GM19467 (cell line): Measurements from ENCODE around the gene ARHGAP26.

Experiments
- ATAC-seq: cut with Tn5 transposase; IDR thresholded peaks from one replicate; pipeline ENCODE4 v1.9.1; 2021; ENCODE audit warnings: mild to moderate bottlenecking, moderate library complexity; ENCODE audit not compliant: unreplicated experiment

ARHGAP26 gene

DNA sequence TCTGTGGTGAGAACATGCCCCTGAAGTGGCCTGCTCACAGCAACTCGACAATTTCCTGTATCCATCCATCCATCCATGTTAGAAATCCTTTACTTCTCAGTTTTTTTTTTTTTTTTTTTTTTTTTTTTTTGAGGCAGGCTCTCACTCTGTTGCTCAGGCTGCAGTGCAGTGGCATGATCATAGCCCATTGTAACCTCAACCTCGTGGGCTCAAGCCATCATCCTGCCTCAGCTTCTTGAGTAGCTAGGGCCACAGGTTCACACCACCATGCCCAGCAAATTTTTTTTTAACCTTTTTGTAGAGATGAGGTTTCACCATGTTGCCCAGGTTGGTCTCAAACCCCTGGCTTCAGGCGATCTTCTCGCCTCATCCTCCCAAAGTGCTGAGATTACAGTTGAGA lies 259.1 kb downstream of the ARHGAP26 start:
- ATAC-seq = no peak

DNA sequence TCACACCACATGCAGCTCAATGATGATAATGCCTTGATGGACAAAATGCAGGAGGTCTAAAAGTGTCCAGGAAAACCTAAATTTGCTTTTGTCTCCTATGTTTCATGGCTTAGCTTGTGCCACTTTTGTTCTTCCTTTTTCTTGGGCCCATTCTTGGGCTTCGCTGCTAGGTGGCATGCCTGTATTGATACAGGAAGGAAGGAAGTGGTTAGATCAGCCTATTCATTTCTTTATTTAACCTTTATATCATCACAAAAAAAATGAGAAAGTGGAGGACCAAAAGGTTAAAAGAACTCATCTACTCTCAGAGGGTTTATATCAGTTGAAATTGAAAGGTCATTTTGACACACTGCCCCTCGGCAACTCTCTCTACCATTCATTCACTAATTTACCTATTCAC lies 260.2 kb downstream of the ARHGAP26 start:
- ATAC-seq = no peak

DNA sequence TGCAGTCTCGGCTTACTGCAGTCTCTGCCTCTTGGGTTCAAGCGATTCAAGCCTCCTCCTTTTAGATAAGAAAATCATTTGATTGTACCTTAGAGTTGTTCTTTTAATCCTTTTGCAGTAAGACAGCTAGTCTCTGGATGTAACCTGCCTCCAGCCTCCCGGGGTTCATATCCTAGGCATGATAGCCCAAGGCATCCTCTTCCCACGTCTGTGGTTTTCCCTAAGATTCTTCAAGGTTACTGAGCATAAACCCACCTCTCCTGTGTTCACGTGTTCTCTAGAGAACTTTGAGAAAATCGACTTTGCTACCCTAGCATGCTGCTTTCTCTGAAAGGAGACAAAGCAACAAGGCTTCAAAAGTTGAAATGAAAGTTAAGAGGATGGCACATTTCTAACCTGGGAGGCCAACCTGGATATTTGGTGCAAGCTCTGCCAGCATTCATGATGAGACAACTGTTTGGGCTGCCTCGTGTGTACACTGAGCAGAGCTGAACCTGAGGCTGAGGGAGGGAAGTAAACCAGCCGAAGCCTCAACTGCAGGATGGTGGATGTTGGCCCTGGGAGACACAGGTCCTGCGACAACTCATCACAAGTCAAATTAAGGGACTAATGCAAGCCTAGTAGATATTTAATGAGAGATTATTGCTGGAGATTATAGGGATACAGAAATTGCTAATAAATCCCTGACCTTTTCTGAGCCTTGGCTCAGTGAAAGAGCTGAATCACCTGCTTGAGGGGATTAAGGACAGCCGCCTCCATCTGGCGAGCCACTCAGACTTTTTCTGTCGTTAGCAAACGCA lies 261.8 kb downstream of the ARHGAP26 start:
- no peak for ATAC-seq

DNA sequence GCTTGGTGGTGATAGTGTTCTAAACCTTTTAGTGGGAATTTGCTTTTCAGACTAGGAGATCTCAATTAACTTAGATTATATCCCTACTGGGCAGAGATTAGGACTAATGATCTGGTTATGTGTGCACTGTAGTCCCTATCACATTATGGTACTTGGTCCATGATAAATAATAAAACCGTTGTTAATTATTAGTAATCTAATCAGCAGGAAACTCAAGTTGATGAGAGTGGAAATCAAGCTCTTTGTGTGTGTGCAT lies 262.3 kb downstream of the ARHGAP26 start:
- no peak for ATAC-seq

DNA sequence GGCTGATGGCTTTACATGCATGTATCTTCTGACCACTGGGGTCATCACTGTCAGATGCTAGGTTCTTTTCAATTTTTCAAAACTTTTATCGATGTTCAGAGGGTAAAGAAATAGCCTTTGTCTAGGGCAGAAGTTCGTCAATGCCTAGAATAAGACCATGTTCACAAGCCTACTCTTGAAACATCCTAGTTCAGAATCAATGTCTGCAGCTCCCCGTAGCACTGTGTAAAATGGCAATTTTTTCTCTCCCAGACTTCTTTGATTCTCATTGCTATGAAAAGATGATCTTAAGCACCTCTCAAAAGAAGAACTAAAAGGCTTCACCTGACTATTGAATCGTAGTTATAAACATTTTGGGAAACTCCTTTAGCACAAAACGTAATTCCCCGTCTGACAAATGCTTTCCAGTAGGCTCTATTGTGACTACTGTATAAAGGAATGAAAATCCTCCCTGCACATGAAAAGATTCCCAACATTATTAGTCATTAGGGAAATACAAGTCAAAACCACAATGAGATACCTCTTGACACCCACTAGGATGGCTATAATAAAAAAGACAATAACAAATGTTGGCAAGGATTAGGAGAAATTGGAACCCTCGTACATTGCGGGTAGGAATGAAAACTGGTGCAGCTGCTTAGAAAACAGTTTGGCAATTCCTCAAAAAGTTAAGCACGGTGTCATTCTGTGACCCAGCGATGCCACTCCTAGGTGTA lies 263.5 kb downstream of the ARHGAP26 start:
- ATAC-seq = no peak

DNA sequence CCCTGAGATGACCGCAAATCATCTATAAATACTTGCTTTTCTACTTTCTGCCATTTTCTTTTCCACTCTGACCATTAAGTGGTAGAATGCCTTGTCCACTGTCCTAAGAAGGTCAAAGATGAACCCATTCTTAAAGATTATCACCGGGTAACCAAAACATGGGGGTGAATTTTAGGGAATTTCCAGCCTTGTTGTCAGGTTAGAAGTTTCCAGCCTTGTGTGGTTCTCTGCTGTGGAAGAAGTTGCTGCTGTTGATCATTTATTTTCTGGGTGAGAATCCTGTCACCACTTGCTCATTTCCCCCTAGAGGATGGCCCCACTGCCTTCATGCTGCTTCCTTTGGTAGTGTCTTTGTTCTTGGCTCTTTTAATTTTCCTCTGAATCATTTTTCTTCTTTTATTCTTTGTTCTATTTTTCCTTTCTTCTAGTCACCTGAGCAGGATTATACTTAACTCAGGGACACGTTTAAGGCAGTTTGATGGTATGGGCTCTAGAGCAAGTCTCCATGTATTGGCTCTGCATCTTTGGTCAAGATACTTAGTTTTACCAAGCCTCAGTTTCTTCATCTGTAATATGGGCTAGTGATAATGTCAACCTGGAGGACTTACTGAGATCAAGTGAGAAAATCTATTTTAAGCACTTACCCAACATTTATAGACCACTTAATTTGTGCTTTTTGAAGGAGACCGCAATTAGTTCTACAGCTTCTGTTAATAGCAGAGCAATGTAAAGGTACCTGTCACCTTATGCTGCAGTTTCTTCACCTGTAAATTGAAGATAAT lies 266.2 kb downstream of the ARHGAP26 start:
- ATAC-seq = no peak

DNA sequence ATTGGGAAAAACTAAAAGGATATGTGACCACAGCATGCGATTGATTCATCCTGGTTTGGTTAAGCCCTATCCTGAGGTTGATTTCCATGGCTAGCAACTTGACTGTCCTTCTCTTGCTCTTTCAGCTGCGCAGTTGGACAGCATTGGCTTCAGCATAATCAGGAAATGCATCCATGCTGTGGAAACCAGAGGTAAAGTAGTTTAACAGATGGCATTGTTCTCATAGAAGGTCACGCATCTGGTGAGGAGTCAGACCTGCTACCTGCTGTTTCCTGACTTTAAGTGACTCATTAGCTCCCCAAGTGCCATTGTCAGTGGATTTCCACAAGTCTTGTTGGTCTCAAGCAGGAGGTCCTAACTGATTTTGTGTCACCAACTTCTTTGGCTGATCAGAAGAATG lies 266.9 kb downstream of the ARHGAP26 start:
- no peak for ATAC-seq

DNA sequence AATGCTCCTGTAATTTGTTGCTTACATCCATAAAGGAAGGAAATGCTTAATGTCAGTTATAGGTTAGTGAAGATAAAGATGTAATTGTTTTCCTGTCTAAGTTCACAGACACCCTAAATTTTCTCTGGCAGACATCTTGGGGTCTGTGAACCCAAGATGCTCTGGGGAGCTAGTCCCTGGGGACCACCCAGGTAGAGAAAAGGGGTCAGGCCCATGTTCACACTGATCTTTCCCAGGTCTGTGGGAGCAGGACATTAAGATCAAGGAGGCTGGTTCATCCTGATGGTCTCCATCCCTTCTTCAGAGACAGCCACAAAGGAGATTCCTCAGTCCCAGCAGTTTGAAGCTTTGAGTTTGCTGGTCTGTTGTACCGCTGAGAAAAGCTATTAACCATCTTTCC lies 267.5 kb downstream of the ARHGAP26 start:
- ATAC-seq = no peak

DNA sequence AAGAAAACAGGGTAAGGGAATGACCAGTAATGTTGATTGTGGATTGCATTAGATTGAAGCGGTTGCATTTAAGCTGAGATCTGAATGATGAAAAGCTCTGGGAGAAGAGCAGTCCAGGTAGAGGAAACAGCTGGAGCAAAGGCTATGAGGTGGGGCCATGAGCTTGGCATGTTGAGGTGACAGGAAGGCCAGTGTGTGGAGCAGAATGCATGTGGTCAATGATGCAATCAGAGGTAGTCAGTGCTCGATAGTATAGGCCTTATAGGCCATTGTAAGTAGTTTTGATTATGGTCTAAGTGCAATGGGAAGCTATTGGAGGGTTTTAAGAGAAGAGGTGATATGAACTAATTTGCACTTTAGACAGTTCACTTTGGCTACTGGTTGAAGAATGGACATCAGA lies 270.4 kb downstream of the ARHGAP26 start:
- no peak for ATAC-seq

DNA sequence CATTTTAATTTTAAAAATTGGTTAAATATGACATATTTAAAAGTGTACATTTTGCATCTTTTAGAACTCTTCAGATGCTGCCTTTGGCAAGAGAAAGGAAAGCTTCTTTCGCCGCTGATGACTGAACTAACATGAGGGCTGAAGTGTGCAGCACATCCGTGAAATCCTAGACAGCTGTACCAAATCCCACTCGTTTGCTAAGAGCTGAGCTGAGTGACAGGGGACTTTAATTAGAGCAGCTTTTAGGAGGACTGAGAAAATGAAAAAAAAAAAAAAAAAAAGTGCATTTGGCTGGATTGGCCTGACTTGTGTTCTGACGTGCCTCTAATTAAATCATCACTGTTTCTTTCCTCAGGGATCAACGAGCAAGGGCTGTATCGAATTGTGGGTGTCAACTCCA lies 271.3 kb downstream of the ARHGAP26 start:
- no peak for ATAC-seq

DNA sequence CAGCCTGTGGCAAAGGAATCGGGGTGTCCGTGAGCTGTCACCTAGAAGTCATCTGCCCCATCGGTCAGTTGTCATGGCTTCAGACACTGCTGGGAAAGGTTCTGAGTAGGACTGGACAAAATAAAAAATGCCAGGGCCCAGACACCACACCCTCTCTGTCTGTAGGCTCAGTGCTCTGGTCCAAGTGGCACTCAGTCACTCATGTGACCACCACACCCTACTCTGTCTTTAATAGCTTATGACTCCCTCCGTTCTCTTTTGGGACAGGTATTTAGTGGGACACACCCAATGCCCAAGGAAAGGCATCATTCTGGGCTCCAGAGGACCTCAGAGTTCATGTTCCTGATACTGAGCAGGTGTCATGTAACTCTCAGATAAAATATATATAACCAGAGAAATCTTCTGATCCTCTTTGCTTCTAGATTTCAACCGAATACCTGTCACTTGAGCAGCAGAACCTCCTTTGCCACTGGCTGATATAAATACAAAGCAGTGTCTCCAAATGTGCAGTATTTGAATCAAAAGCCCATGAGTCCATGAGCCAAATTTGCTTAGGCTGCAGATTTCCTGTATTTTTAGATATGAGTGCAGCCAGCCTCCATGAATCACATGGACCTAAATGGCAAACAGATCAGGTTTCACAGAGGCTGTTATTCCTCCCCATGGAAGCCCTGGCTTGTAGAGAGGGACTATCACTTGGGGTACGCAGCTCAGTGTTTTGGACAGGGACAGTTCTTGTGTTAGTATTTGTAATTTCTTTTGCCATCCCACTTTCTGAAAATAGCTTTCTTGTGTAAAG lies 272.0 kb downstream of the ARHGAP26 start:
- ATAC-seq = no peak

DNA sequence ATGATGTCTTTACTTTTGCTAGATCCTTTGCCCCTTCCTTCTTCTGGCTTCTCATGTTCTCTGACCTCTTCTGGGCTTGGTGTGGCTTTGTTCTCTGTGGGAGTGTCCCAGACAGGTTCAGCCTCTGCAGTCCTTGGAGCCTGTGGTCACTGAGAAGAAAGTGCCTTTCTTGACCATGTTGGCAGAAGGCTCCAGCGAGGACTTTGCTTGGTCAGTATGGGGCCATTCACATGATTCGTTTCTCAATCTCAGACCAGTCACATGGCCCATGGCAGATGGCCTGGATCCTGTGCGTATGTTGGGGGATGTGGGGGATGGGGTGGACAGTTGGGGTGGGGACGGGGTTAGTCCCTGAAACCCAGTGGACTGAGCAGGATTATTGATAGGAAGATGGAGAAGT lies 274.1 kb downstream of the ARHGAP26 start:
- ATAC-seq = no peak

DNA sequence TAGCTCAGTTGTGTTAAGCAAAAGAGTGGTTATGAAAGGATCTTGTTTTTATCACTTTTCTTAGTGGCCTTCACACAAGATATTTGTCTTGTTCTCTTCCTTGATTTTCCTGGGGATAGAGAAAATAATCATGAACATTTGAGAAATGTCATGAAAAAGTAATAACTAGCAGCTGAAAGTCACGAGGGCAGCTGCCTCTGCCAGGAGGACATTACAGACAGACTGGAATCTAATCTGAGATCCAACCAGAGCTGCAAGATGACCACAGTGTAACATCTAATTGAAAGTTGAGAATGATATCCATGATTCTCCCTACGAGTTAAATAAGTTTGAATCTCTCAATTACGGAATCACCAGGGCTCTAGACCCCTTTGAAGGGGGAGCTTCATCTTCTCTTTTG lies 274.9 kb downstream of the ARHGAP26 start:
- ATAC-seq = no peak

DNA sequence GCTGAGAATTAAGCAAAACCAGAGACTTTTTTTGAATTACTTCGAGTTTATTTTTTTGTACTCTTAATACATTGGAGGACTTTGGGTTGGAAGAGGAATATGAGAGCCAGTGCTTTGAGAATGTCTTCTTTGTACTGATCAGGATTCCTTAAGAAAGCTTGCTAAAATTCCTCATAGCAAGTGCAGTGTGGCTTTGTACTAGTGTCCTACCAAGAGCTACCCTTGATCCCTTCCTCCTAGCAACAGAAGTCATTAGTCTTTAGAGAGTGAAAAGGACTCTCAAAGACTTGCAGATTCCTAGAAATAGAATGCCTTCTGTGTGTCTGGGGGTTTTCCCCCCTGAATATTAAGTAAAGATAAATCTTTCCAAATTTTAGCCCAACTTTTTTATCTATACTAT lies 276.1 kb downstream of the ARHGAP26 start:
- ATAC-seq = no peak

DNA sequence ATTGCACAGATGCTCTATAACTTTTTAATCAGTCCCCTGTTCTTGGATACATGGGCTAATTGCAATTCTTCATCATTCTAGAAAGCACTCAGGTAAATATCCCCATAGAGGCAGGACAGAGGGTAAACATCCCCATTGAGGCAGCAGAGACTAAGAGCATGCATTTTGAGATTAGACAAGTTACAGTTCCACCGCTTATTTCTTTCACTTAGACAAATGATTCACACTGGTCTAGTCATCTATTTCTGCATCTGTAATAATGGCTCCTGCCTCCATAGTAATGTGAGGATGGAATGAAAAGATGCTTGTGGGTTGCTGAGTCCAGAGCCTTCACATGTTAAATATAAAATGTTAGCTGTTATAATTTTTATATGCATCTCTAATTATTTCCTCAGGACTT lies 276.9 kb downstream of the ARHGAP26 start:
- no peak for ATAC-seq

DNA sequence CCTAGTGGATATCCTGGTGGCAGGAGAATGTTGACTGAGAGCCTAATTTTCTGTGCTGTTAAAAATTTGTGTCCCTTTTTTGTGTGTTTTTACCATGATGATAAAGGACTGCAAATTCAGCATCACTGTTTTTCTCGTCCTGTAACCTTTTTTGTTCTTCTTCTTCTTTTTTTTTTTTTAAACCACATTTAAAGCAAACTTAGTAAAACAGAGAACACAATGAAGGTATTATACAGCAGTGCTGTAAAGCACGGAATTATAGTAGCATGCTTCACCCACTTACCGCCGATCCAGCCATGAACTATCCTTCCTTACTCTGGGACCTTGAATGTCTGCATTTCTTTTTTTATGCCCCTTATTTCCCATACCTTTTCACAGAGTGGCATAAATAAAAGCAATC lies 280.0 kb downstream of the ARHGAP26 start:
- ATAC-seq = no peak

DNA sequence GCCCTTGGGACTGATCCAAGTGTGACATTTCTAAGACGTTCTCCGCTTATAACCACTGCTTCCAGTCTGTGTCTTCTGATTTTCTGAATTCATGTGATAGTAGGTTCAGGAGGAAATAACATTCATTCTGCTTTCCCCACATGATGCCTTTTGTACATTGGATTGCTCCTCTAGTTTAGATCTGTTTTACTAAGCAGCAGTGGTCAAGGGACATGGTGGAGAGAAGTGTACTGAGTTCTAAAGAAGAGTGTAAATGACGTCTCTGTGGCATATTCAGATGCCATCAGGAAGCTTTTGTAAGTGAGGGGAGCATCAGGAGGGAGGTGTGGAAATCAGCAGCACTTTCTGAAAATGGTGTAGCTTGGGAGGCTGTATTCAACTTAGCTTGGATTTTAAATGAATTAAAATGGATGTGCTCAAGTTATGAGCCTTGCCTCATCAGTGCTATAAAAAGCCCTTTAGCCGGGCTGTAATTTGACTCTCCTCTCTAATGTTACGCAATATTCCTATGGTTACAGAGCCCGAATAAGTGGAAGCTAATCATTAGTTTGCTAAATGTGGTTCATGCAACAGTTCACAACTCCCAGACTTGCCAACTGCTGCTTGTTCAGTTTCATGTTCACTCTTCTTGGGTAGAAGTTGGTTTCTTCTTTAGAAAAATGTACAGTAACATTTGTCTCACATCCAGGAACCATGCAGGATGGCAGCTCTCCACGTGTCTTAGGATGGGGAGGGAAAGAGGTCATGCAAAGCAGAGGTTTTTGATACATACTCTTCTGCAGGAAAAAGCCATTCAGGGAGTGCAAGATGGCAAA lies 281.3 kb downstream of the ARHGAP26 start:
- ATAC-seq = no peak

DNA sequence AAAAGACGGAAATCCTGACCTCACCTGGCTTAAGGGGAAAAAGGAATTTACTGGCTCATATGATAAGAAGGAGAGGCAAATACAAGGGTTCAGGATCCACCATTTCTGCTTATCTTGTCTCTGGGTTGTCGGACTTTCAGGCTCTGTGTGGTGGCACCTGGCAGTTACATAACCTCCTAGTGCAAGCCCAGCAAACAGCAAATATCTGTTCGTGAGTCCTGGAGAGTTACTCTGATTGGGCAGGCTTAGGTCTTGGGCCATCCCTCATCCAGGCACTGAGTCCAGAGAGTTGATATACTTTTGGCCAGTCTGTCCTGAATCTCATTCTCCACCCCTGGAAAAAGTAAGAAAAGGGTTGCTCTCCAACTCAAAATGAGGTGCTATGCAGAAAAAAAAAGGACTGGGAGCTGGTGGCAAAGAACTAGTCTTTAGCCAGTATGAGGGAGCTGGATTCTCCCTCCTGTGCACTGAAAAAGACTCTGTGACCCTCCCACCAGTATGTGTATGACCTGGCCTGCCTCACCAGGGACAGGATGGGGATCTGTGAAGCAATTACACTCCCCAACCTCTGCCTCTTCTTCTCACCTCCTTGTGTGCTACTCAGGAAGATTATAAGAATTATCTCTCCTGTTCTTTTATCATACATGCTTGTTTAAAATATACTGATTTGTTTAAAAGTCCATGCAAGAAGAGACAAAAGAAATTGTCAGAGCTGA lies 282.9 kb downstream of the ARHGAP26 start:
- ATAC-seq = no peak

DNA sequence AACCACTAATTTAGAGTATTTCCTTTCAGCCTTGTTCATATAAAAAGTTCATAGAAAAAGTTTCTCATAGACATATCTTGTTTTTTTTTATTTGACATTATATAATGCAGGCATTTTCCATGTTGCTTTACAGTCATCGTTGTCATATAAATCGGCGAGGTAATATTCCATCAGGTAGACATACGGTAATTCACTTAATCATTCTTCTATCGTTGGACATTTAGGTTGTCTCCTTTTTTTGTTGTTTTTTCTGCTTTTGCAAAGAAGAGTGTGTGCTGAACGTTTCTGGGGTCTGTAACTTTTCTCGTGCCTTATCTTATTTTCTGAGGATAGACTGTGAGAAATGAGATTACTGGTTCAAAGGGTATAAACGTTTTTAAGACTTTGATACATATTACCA lies 283.6 kb downstream of the ARHGAP26 start:
- no peak for ATAC-seq

DNA sequence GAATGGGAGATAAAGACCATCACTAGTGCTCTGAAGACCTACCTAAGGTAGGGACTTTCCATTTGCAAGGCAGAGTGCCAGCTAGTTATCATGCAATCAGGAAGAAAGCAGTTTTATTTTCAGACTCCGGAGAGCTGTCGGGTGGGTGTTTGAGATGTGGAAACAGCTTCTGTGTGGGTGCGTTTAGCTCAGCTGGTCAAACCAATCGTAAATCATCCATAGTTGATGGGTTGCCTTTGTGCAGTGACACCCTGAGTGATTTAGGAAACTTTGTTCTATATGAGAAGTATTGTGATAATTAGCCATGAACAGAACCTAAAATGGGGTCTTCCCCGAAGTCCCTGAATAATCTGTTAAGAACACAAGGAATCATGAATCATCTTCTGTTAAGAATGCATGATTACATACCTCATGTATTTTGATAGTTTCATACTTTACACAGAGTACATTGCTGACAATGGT lies 284.3 kb downstream of the ARHGAP26 start:
- no peak for ATAC-seq
